AG04450 (cell line): ENCODE data around the gene ZNF816. TPM values are rescaled to one million over a fixed set of nuclear protein-coding genes. Genes with fewer than 3 reads are reported as not detected.

ENCODE experiments used
- CTCF ChIA-PET: fragments of 300-600, 350-600 bp; formaldehyde crosslinking; extraction: SDS; loops from one replicate; lab custom pipeline; 2022; ENCODE audit warnings: antibody characterized with exemption, inconsistent platforms; lab: Charles Lee
- POLR2A ChIA-PET: fragments of 350-600 bp; formaldehyde crosslinking; extraction: SDS; loops from one replicate; lab custom pipeline; 2021; ENCODE audit warnings: antibody characterized with exemption, inconsistent platforms; lab: Yijun Ruan, JAX
- DNase-seq: peaks from one replicate; pipeline ENCODE4 v3.0.0-alpha.2; 2011; ENCODE audit warnings: low read depth, low spot score
- H3K27ac ChIP-seq: one replicate; pipeline ENCODE4 v1.5.1; 2012; ENCODE audit warnings: low read depth, low read length, control low read depth
- H3K27me3 ChIP-seq: one replicate; pipeline ENCODE4 v1.6.0; 2012; ENCODE audit warnings: low read length; ENCODE audit not compliant: control insufficient read depth, insufficient read depth
- H3K4me3 ChIP-seq: 2 replicates; pipeline ENCODE4 v1.5.1; 2011; ENCODE audit warnings: mild to moderate bottlenecking, low read depth, low read length, control low read depth
- H3K9me3 ChIP-seq: 2 replicates; pipeline ENCODE4 v1.5.1; 2012; ENCODE audit warnings: low read length; ENCODE audit not compliant: control insufficient read depth, insufficient read depth
- CTCF ChIP-seq: IDR thresholded peaks from 2 replicates; pipeline ENCODE4 v1.5.1; 2011; ENCODE audit warnings: low read depth, low read length, control low read depth, inconsistent platforms
- polyA plus RNA-seq: library from polyadenylated mRNA; depleted of rRNA; stranded (reverse); fragments of >200 nt; gene quantifications from 2 replicates; pipeline ENCODE4 v1.2.3, GENCODE V29; 2011

Gene ZNF816
- polyA plus RNA-seq, 1 experiment: 6.3 TPM

- no peak for DNase-seq
- peaks cover 69% of the 10 kb centered on the region for H3K9me3 ChIP-seq
- H3K27ac ChIP-seq: no peak overlapping the region
- TF ChIP-seq CTCF: no peak
- POLR2A ChIA-PET: no interaction called here
- CTCF ChIA-PET: no interaction called here
- H3K27me3 ChIP-seq: no peaks in the 10 kb centered on the region
- H3K4me3 ChIP-seq: no peak overlapping the region
Observed at GRCh38 chr19:52956917-52957316, 5.8 kb downstream of the ZNF816 start.

DNA sequence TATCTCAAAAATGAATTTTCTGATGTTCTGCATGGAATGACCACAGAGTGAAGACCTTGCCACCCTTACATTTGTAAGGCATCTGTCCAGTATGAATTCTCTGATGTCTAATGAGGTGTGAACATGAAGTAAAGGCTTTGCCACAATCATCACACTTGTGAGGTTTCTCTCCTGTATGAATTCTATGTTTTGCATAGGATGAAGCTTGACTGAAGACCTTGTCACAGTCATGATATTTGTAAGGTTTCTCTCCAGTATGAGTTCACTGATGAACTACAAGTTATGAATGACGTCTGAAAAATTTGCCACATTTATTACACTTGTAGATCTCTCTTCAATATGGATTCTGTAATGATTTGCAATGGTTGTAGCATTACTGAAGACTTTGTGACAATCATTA lies 13.3 kb downstream of the ZNF816 start:
- no peak for DNase-seq
- Histone ChIP-seq H3K27ac (no peak overlapping the region), H3K27me3 (no peaks in the 10 kb centered on the region), H3K4me3 (no peak overlapping the region), H3K9me3 (peaks cover 65% of the 10 kb centered on the region)
- ChIA-PET CTCF (no interaction called here), POLR2A (no interaction called here)
- TF ChIP-seq CTCF: no peak

DNA sequence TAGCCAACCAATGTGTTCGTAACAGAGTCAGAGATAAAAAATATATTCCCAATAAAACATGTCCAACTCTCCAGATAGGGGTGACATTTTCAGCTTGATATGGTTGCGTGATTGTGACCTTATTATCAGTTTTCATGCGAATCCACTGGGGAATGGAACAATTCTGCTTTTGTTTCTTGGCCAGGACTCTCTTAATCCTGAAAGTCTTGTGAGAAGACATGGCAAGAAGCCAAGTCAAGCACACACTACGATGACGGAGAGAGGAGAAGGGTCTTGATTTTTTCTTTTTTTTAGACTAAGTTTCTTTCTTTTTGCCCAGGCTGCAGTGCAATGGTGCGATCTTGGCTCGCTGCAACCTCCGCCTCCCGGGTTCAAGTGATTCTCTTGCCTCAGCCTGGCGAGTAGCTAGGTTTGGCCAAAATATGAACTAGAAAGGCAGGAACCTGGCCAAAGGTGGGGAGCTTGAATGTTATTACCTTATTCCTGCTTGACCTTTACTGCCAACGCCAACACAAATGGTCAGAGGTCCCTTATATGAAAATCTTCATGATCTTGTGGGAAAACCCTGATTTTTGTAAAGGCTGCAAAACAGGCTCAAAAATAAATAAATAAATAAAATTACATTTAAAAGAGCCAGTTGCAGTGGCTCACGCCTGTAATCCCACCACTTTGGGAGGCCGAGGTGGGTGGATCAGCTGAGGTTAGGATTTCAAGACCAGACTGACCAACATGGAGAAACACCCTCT lies 14.5 kb downstream of the ZNF816 start:
- Histone ChIP-seq H3K9me3 (peaks cover 68% of the 10 kb centered on the region), H3K4me3 (no peak overlapping the region), H3K27me3 (no peaks in the 10 kb centered on the region), H3K27ac (no peak overlapping the region)
- no peak for TF ChIP-seq CTCF
- CTCF ChIA-PET: no interaction called here
- no peak for DNase-seq
- POLR2A ChIA-PET: no interaction called here

DNA sequence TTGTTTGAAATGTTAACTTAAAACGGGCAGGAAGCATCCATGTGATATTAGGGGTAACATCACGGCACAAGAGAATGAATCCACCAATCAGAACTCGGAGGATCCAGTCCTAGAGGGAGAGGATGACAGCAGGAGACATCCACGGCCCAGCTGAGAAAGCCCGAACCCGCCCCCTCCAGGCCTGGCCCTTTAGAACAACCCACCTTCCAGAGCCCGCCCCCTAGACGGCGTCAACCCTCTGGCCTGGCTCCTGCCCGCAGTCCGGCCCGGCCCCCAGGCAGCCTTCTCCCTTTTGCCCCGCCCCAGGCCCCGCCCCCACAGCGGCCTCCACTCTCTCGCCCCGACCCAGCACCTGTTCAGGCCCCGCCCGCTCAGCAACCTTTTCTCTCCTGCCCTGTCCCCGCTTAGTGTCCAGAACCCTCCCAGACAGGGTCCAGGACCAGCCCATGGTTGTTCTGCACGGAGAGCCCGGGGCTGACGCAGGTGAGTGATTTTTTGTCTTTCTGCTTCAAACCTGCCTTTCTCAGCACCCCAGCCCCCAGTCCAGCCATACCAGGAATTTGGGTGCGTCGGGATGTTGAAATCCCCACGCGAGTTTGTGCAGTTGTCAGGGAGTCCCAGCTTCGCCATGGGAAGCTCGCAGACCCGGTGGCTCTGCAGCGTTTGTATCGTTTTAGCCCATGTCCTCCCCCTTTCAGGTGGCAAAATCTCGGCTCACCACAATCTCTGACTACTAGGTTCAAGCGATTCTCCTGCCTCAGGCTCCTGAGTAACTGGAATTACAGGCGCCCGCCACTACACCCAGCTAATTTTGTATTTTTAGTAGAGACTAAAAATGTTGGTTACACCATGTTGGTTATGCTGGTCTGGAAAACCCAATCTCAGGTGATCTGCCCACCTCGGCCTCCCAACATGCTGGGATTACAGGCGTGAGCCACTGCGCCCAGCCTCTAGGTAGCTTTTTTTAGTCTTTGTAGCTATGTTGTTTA lies 16.1 kb downstream of the ZNF816 start:
- DNase-seq: no peak
- CTCF ChIA-PET: no interaction called here
- POLR2A ChIA-PET: no interaction called here
- TF ChIP-seq CTCF: no peak
- Histone ChIP-seq H3K9me3 (peaks cover 54% of the 10 kb centered on the region), H3K4me3 (no peak overlapping the region), H3K27ac (no peak overlapping the region), H3K27me3 (no peaks in the 10 kb centered on the region)
